HG03159 (cell line): ENCODE results near the gene TMEM134.
"Not testable (repeated sequence)": the region's sequence is repeated elsewhere in the genome, so short reads cannot be mapped to it uniquely, and the experiment has no call there.

Experiments used
- ATAC-seq: cut with Tn5 transposase; IDR thresholded peaks from one replicate; pipeline ENCODE4 v1.9.1; 2021; ENCODE audit warnings: mild to moderate bottlenecking, moderate library complexity; ENCODE audit not compliant: unreplicated experiment

TMEM134 gene

DNA sequence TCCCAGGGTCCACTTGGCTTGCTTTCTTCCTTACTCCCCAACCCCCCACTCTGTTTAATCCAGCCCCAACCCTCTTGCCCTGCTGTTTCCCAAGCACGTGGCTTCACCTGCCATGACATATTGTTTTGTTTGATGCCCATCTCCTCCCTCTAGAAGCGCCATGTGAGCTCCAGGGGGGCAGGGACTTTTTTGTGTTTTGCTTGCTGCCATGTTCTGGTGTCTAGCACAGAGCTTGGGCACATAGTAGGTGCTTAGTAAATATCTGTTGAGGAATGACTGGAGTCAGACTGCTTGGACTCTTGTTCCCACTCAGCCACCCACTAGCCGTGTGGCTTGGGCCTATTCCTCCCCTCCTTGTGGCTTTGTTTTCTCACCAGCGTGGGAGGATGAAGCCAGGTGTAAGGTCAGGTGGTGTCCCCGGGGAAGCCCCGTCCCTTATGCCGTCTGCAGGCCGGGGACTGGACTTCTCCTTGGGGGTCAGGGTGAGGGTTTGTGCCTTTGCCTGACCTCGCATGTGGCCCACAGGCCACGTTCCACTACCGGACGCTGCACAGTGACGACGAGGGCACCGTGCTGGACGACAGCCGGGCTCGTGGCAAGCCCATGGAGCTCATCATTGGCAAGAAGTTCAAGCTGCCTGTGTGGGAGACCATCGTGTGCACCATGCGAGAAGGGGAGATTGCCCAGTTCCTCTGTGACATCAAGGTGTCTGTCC, 17.6 kb upstream of the TMEM134 start:
- ATAC-seq, result no peak

- ATAC-seq, result not testable (repeated sequence)
These were observed 16.9 kb upstream of the TMEM134 start for GRCh38 chr11:67485873-67486361.

- ATAC-seq, result no peak
These were observed 15.8 kb upstream of the TMEM134 start for GRCh38 chr11:67484847-67485311.

GRCh38 chr11:67483831-67484665, 15.0 kb upstream of the TMEM134 start:
- no peak for ATAC-seq

- peak; percentile 72 for ATAC-seq
These were observed 14.1 kb upstream of the TMEM134 start, which contains the start of gene AIP for GRCh38 chr11:67482827-67483798. AIP (plus strand) TSS chr11:67483026; CDS start chr11:67483159, 133 bp downstream.

GRCh38 chr11:67482275-67482826, 13.3 kb upstream of the TMEM134 start:
- ATAC-seq, result peak; percentile 1

DNA sequence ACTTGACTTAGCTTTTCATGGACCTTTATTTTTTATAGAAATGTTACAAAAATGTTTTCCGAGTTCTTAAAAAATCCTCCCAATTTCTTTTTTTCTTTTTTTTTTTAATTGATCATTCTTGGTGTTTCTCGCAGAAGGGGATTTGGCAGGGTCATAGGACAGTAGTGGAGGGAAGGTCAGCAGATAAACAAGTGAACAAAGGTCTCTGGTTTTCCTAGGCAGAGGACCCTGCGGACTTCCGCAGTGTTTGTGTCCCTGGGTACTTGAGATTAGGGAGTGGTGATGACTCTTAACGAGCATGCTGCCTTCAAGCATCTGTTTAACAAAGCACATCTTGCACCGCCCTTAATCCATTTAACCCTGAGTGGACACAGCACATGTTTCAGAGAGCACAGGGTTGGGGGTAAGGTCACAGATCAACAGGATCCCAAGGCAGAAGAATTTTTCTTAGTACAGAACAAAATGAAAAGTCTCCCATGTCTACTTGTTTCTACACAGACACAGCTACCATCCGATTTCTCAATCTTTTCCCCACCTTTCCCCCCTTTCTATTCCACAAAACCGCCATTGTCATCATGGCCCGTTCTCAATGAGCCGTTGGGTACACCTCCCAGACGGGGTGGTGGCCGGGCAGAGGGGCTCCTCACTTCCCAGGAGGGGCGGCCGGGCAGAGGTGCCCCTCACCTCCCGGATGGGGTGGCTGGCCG, 8.4 kb upstream of the TMEM134 start:
- not testable (repeated sequence) for ATAC-seq

DNA sequence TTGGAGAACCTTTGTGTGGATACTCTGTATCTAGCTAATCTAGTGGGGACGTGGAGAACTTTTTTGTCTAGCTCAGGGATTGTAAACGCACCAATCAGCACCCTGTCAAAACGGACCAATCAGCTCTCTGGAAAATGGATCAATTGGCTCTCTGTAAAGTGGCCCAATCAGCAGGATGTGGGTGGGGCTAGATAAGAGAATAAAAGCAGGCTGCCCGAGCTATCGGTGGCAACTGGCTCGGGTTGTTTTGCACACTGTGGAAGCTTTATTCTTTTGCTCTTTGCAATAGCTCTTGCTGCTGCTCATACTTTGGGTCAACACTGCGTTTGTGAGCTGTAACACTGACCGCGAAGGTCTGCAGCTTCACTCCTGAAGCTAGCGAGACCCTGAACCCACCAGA, 7.6 kb upstream of the TMEM134 start:
- ATAC-seq, result not testable (repeated sequence)

GRCh38 chr11:67472882-67473281, 3.8 kb upstream of the TMEM134 start:
- ATAC-seq, result no peak

DNA sequence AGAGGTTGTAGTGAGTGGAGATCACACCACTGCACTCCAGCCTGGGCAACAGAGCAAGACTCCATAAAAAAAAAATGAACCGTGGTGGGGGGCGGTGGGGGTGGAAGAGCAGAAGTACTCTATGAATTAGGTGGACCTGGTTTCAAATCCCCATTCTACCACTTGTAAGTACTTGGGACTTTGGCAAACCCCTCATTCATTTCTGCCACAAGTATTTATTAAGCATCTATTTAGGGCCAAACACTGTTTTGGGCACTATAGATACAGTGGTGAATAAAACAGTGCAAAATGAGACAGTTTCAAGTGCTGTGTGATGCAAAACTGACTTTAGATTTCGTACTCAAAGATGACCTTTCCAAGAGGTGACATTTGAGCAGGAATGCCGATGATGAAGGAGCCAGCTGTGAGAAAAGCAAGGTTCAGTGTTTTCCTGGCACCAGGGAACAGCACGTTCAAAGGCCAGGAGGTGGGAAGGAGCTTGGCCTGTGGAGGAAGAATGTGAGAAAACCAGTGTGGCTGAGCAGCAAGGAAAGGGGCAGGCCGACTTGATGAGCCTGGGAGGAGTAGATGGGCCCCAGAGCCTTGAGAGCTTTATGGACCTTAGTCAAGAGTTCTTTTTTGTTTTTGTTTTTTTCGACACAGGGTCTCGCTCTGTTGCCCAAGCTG, 1.4 kb upstream of the TMEM134 start:
- no peak for ATAC-seq

- no peak for ATAC-seq
These were observed 409 bp upstream of the TMEM134 start for GRCh38 chr11:67469508-67469811.

DNA sequence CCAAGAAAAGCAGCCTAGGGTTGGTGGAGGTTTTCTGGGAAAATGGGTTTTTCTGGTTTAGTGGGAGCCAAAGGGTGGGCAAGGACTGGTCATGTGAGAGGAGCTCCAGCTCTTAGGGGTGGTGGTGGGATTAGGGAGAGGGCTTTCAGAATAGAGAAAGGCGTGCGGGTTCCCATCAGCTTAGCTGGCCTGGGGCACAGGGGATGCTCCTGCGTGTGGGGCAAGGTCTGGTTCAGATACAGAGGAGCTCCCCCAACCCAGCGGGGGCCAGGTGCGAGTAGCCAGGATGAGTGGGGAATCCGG, 644 bp downstream of the TMEM134 start:
- ATAC-seq, result no peak

GRCh38 chr11:67468056-67468455, 995 bp downstream of the TMEM134 start:
- no peak for ATAC-seq

GRCh38 chr11:67466962-67467771, 1.9 kb downstream of the TMEM134 start:
- ATAC-seq, result no peak

DNA sequence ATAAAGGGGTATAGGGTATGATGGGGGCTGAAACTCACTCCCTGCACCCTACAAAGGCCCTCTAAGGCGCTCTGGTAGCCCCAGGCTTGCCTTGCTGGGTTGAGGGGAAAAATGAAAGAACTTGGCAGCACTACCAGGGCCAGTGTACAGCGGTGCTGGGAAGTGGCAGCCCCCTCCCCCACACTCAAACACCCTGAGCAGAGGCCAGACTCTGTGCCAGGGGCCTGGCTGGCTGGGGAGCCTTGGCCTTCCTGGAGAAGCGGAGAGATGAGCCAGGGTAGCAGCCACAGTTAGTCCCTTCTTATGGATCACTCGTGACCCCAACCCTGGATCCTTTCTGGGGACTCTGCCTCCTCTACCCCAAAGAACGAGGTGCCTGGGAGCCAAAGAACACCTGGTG, 2.7 kb downstream of the TMEM134 start:
- no peak for ATAC-seq

DNA sequence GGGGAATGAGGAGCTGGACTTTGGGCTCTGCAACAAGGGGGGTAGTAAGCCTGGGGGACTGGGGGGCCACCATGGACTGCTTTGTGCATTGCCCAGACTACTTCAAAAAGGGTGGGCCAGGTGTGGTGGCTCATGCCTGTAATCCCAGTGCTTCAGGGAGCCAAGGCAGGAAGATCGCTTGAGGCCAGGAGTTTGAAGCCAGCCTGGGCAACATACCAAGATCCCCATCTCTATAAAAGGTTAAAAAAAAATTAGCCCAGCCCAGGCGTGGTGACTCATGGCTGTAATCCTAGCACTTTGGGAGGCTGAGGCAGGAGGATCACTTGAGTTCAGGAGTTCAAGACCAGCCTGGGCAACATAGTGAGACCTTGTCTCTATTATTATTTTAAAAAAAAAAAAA, 3.5 kb downstream of the TMEM134 start:
- not testable (repeated sequence) for ATAC-seq

DNA sequence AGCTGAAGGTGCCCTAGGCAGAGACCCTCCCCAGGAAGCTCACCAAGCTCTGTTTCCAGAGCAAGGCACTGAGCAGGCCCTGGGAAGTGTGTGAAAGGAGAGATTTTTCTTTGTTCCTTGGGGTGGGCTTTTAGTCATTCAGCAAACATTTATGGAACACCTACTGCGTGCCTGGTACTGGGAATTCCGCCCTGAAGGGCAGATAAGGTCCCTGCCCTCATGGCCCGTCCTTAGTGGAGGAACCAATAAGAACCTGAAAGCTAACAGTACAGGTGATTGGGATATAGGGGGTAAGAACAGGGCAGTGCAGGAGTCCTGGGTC, 3.9 kb downstream of the TMEM134 start:
- no peak for ATAC-seq

- peak; percentile 55 for ATAC-seq
These were observed 4.5 kb downstream of the TMEM134 start for GRCh38 chr11:67464411-67465188.
